Kidney (tissue), 14 donors: ENCODE data around the gene DAG1. TPM values are rescaled to one million over a fixed set of nuclear protein-coding genes. Genes with fewer than 3 reads are reported as not detected.

Experiments used
- DNase-seq, 5 donors: peaks; one replicate each; pipeline ENCODE4 v3.0.0-alpha.2; 2013 to 2020
- FAIRE-seq: peaks from 2 replicates; lab custom pipeline; 2012; peaks lifted over from hg19 to GRCh38; lab: Jason Lieb, UNC
- H3K27ac ChIP-seq, 2 donors: one replicate each; pipeline ENCODE4 v1.7.0; 2013; ENCODE audit warnings: low read depth in 2 of 2, low read length in 2 of 2, inconsistent platforms in 1 of 2
- H3K27me3 ChIP-seq: one replicate; pipeline ENCODE4 v1.7.1; 2013; ENCODE audit warnings: low read length, inconsistent platforms; ENCODE audit not compliant: control insufficient read depth, insufficient read depth
- H3K36me3 ChIP-seq, 3 donors: one replicate each; pipeline versions ENCODE4 v1.7.0 to v1.7.1; 2013; ENCODE audit warnings: low read length in 3 of 3, control low read depth in 1 of 3, inconsistent platforms in 1 of 3; ENCODE audit not compliant: insufficient read depth in 3 of 3, control insufficient read depth in 2 of 3
- H3K4me1 ChIP-seq, 3 donors: one replicate each; pipeline versions ENCODE4 v1.7.0 to v1.7.1; 2013; ENCODE audit warnings: low read length in 3 of 3, inconsistent platforms in 1 of 3, low read depth in 1 of 3; ENCODE audit not compliant: control insufficient read depth in 2 of 3, insufficient read depth in 2 of 3
- H3K4me3 ChIP-seq, 3 donors: one replicate each; pipeline versions ENCODE4 v1.7.0 to v1.8.1; 2013; ENCODE audit warnings: low read length in 3 of 3, control low read depth in 1 of 3, inconsistent platforms in 1 of 3
- H3K9ac ChIP-seq, 3 donors: one replicate each; pipeline versions ENCODE4 v1.7.0 to v1.7.1; 2013; ENCODE audit warnings: low read length in 3 of 3, control low read depth in 1 of 3, inconsistent platforms in 1 of 3
- H3K9me3 ChIP-seq, 3 donors: one replicate each; pipeline versions ENCODE4 v1.7.0 to v1.7.1; 2013; ENCODE audit warnings: low read length in 3 of 3, control low read depth in 1 of 3, inconsistent platforms in 1 of 3; ENCODE audit not compliant: control insufficient read depth in 2 of 3, insufficient read depth in 1 of 3
- CTCF ChIP-seq: IDR thresholded peaks from 3 replicates; pipeline ENCODE4 v1.5.1; 2012; ENCODE audit warnings: mild to moderate bottlenecking, moderate library complexity, borderline replicate concordance; ENCODE audit not compliant: insufficient read depth; ENCODE audit errors: extremely low read depth
- intact Hi-C: fragments of 100-400 bp; cut with DNase I; formaldehyde crosslinking; loops from one replicate; pipeline ENCODE4 v1.11.1; 2022
- polyA plus RNA-seq: library from polyadenylated mRNA; stranded (reverse); fragments of 350-450 nt; fragmentation: Illumina TruSeq; extraction: RNeasy Lipid Tissue Mini Kit (QIAGEN cat#74804); gene quantifications from one replicate; pipeline ENCODE4 v1.2.3, GENCODE V29; 2014; ENCODE audit warnings: low read depth, low replicate concordance; ENCODE audit not compliant: insufficient read depth
- total RNA-seq: library from RNA; stranded (reverse); fragmentation: NEBNext Ultra II Directional; extraction: Animal tissue kit (Norgen Biotek cat#: 25700); gene quantifications from one replicate; pipeline ENCODE4 v1.2.1, GENCODE V29; 2021
- donor health status: control.
- donor health status: control.
- donor health status: control.
- donor health status: control.
- donor health status: control.
- donor health status: DM: yes; HTN: yes; CAD: no.
- donor health status: Normal renal cell carcinoma (clear cell type).

The DAG1 gene
- total and polyA plus RNA-seq, 2 donors from 2014 or later, result 40.4 to 122 TPM

- intact Hi-C loops, result no loop called here
Observed at GRCh38 chr3:49428752-49429080, 41.4 kb upstream of the DAG1 start.

DNA sequence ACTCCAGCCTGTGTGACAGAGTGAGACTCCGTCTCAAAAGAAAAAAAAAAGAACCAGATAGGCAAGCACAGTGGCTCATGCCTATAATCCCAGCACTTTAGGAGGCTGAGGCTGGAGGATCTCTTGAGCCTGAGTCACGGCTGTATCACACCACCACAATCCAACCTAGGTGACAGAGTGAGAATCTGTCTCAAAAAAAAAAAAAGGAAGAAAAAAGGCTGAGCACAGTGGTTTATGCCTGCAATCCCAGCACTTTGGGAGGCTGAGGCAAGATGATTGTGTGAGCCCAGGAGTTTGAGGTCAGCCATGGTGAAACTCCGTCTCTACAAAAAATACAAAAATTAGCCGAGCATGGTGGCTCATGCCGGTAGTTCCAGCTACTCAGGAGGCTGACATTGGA, 35.3 kb upstream of the DAG1 start:
- DNase-seq (no peak), FAIRE-seq (no peak)
- Histone ChIP-seq H3K9me3 (no peaks in the 10 kb centered on the region), H3K36me3 (no peaks in the 10 kb centered on the region), H3K4me3 (no peak overlapping the region), H3K9ac (no peak overlapping the region), H3K27ac (no peak overlapping the region), H3K4me1 (peaks cover 0 to 3% (median 0%) of the 10 kb centered on the region in 3 donors), H3K27me3 (no peaks in the 10 kb centered on the region)
- TF ChIP-seq CTCF, result no peak
- intact Hi-C loops, result no loop called here

More at GRCh38 chr3:49428752-49429080, 41.4 kb upstream of the DAG1 start:
- H3K4me1 ChIP-seq, result peaks cover 0 to 3% (median 0%) of the 10 kb centered on the region in 3 donors
- H3K9me3 ChIP-seq, result no peaks in the 10 kb centered on the region
- TF ChIP-seq CTCF, result no peak
- H3K27ac ChIP-seq, result peak overlapping the region; percentile 82 to 92
- H3K36me3 ChIP-seq, result peaks cover 0 to 9% (median 0%) of the 10 kb centered on the region in 3 donors
- no peak for FAIRE-seq
- no peaks in the 10 kb centered on the region for H3K27me3 ChIP-seq
- DNase-seq, result no peak
- peak overlapping the region; percentile 66 to 85 (median 83) for H3K4me3 ChIP-seq
- H3K9ac ChIP-seq, result peak overlapping the region; percentile 47 to 85 (median 76)

DNA sequence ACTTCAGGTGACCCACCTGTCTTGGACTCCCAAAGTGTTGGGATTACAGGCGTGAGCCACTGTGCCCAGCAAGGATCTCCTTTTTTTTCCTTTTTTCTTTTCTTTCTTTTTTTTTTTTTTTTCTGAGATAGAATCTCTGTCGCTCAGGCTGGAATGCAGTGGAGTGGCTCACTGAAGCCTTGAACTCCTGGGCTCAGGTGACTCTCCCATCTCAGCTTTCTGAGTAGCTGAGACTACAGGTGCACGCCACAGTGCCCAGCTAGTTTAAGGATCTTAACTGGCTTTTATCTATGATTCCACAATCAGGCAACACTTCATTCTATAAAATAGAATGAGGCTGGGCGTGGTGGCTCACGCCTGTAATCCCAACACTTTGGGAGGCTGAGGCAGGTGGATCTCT, 24.7 kb upstream of the DAG1 start:
- H3K36me3 ChIP-seq, result no peaks in the 10 kb centered on the region
- DNase-seq (no peak), FAIRE-seq (no peak)
- peaks cover 0 to 4% (median 0%) of the 10 kb centered on the region in 3 donors for H3K4me1 ChIP-seq
- H3K9me3 ChIP-seq, result no peaks in the 10 kb centered on the region
- H3K4me3 ChIP-seq, result no peak overlapping the region
- H3K27ac ChIP-seq, result no peak overlapping the region
- no peak for TF ChIP-seq CTCF
- intact Hi-C loops, result loop anchor here (10.0 kb wide), 1 partner anchor 151 kb away; no protein-coding TSS in a partner anchor
- H3K9ac ChIP-seq, result no peak overlapping the region
- H3K27me3 ChIP-seq, result no peaks in the 10 kb centered on the region

- no peak for FAIRE-seq
- no peak for DNase-seq
- peaks cover 0 to 7% (median 6%) of the 10 kb centered on the region in 3 donors for H3K4me1 ChIP-seq
- no peak for TF ChIP-seq CTCF
- H3K27ac ChIP-seq, result no peak overlapping the region
- no peak overlapping the region for H3K9ac ChIP-seq
- H3K4me3 ChIP-seq, result no peak overlapping the region
- intact Hi-C loops, result no loop called here
- no peaks in the 10 kb centered on the region for H3K27me3 ChIP-seq
- no peaks in the 10 kb centered on the region for H3K9me3 ChIP-seq
- no peaks in the 10 kb centered on the region for H3K36me3 ChIP-seq
Observed at GRCh38 chr3:49453621-49454020, 16.4 kb upstream of the DAG1 start.
